Measurements from ENCODE around the gene KY.

DNA sequence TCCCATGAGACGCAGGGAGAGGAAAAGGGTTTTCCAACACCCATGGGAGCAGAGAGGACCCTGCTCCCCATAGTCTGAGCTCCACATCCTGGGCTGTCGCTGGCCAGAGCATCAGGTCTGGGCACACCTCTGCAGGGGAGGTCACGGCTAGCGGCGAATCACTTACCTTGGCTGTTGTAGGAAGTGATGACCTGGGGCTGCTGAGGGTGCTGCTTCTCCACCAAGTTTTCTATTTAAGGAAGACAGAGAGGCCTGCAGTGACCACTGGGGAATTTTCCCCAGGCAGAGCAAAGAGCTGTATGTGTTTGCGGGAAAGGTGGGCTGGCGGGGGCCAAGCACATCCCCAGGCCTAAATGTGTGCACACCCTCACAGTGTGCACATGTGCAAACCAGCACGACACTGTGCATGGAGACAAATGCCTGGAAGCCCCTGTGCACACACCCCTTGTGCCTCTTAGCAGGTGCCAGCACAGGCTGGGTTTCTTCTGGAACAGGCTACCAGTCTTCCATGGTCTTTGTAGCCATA is 7.6 kb downstream of the KY start:
- TF ChIP-seq YY1 (IDR thresholded peaks at IDR 0.05; ENCODE audit: borderline replicate concordance in 1 of 3, control insufficient read depth in 1 of 3, extremely low read depth in 1 of 3, insufficient read depth in 3 of 3, insufficient read length in 1 of 3, insufficient replicate concordance in 2 of 3, low read depth in 1 of 3, low read length in 2 of 3), result no peak
- TF ChIP-seq EZH2 (IDR thresholded peaks at IDR 0.05; ENCODE audit: borderline replicate concordance, low read depth, low read length), result no peak
- no peak for TF ChIP-seq ZFP36 (IDR thresholded peaks at IDR 0.05; ENCODE audit: low read depth, low read length, partially characterized antibody)
- no peak for TF ChIP-seq ZNF23 (CRISPR knock-in tag; IDR thresholded peaks at IDR 0.05)

Measured in K562 (cell line).